Measurements from ENCODE around the gene UBL3. TPM values are rescaled to one million over a fixed set of nuclear protein-coding genes. Genes with fewer than 3 reads are reported as not detected.

Gene UBL3
- polyA plus RNA-seq, 1 of the 3 experiments (the other 2 are of a cell fraction), result 5.8 TPM

DNA sequence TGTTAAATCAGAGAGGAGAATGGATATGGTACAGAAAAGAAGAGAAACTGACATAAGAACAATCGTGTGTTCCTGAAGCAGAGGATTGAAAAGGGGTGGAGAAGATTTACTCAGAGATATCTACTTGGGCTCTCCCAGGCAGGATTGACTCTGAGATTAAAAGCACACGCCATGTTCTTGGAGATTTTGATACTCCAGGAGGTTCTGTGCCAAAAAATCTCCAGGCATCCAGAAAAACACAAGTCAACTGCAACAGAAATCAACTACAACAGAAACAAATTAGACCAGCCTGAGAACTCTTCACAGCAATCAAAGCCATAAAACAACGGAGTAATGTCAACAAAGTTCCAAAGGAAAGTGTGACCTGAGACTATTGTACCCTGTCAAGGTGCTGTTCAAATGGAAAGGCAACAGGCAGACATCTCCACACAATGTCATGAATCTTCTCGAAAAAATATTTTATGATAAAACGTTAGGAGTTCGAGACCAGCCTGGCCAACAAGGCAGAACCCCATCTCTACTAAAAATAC lies 104.2 kb downstream of the UBL3 start (continued):
- TF ChIP-seq NRF1 (IDR thresholded peaks at IDR 0.05; ENCODE audit: low read depth, low read length) (no peak), MEF2A (IDR thresholded peaks at IDR 0.05; ENCODE audit: borderline replicate concordance, low read depth) (no peak), RXRA (IDR thresholded peaks at IDR 0.05; ENCODE audit: borderline replicate concordance, low read depth) (no peak), EP300 (IDR thresholded peaks at IDR 0.05; ENCODE audit: borderline replicate concordance in 1 of 2, low read depth in 1 of 2, low read length in 1 of 2) (no peak), RAD21 (IDR thresholded peaks at IDR 0.05; ENCODE audit: low read length) (no peak)

GRCh38 chr13:29745704-29746103 lies 104.7 kb downstream of the UBL3 start:
- Histone ChIP-seq H3K9me2 (no peaks in the 10 kb centered on the region), H3K4me2 (no peak overlapping the region), H3K4me1 (ENCODE audit: control insufficient read depth in 1 of 2, insufficient read depth in 2 of 2, low read depth in 1 of 2, low read length in 1 of 2) (peaks cover 0 to 16% of the 10 kb centered on the region in 2 experiments; a peak in 2 of 4 replicates), H3K4me3 (ENCODE audit: low read depth in 2 of 2, low read length in 1 of 2) (no peak overlapping the region), H3K27ac (ENCODE audit: low read depth in 2 of 2, low read length in 1 of 2) (no peak overlapping the region), H3K9me3 (no peaks in the 10 kb centered on the region), H3K9ac (no peak overlapping the region), H3F3A (replicated peaks; ENCODE audit: insufficient read depth) (no peaks in the 10 kb centered on the region), H3K36me3 (replicated peaks in 1 of 2; ENCODE audit: control insufficient read depth in 1 of 2, insufficient read depth in 2 of 2, low read length in 1 of 2) (no peaks in the 10 kb centered on the region), H3K79me2 (ENCODE audit: insufficient read depth) (no peaks in the 10 kb centered on the region), H4K20me1 (ENCODE audit: insufficient read depth) (no peaks in the 10 kb centered on the region), H3K27me3 (ENCODE audit: insufficient read depth) (no peaks in the 10 kb centered on the region; the same call in 1 of the 2 replicates), H2AFZ (ENCODE audit: low read depth) (no peak overlapping the region)
- ChIA-PET POLR2A (no interaction called here), CTCF (no interaction called here)
- DNase-seq, result no peak
- TF ChIP-seq EZH2phosphoT487 (IDR thresholded peaks at IDR 0.05; ENCODE audit: borderline replicate concordance, low read depth), result no peak
- no peak for TF ChIP-seq FOXJ3 (CRISPR knock-in tag; IDR thresholded peaks at IDR 0.05)
- 89% methylated on average over 6 of the region's 6 CpGs for WGBS (ENCODE audit: low lambda C conversion rate)

DNA sequence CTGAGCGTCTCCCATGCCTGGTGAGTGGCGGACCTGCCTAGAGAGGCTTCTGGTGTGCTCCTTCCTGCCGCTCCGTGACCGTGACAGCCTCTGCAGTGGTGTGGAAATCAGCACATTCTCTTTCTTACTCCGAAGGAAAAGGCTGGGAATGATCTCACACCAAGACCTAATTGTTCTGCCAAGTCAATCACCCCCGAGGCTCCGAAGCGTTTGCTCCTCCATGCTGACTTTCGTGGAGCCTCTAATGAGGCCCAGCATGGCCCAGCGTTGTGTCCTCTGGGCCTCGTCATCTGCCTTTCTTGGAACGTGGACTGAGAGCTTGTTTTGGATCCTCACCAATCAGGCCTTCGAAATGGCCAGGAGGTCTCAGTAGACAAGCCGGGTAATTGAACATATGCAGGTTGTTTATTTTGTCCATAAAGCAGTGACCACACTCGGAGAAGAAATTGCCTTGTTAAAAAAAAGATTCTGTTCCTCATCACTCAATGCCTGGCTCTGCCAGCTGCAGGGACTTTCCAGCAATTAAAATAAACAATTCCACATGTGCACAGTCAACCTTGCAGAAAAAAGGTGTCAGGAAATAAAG lies 107.1 kb downstream of the UBL3 start:
- ChIA-PET POLR2A (interaction anchor here (1.1 kb wide), 1 partner anchor 147 kb away, joined by 3 read pairs; the partner anchor contains the start of gene SLC7A1), CTCF (interaction anchor here (1.1 to 4.8 kb wide), 4 partner anchors 12 to 235 kb away, joined by 3 to 18 read pairs (median 5); no protein-coding TSS in a partner anchor)
- Histone ChIP-seq H4K20me1 (ENCODE audit: insufficient read depth) (no peaks in the 10 kb centered on the region), H3K4me3 (ENCODE audit: low read depth in 2 of 2, low read length in 1 of 2) (no peak overlapping the region), H3K9me2 (no peaks in the 10 kb centered on the region), H3F3A (replicated peaks; ENCODE audit: insufficient read depth) (no peaks in the 10 kb centered on the region), H3K79me2 (ENCODE audit: insufficient read depth) (no peaks in the 10 kb centered on the region), H3K9me3 (no peaks in the 10 kb centered on the region), H3K4me1 (ENCODE audit: control insufficient read depth in 1 of 2, insufficient read depth in 2 of 2, low read depth in 1 of 2, low read length in 1 of 2) (peaks cover 0 to 16% of the 10 kb centered on the region in 2 experiments; a peak in 2 of 4 replicates), H3K27ac (ENCODE audit: low read depth in 2 of 2, low read length in 1 of 2) (peak overlapping the region in 1 of 2 experiments; percentile 86; a peak in 2 of 4 replicates), H3K4me2 (no peak overlapping the region), H3K36me3 (replicated peaks in 1 of 2; ENCODE audit: control insufficient read depth in 1 of 2, insufficient read depth in 2 of 2, low read length in 1 of 2) (no peaks in the 10 kb centered on the region), H2AFZ (ENCODE audit: low read depth) (no peak overlapping the region), H3K27me3 (ENCODE audit: insufficient read depth) (no peaks in the 10 kb centered on the region; the same call in 1 of the 2 replicates), H3K9ac (no peak overlapping the region)
- WGBS (ENCODE audit: low lambda C conversion rate), result 47% methylated on average over 12 of the region's 16 CpGs
- TF ChIP-seq EZH2phosphoT487 (IDR thresholded peaks at IDR 0.05; ENCODE audit: borderline replicate concordance, low read depth), result no peak
- TF ChIP-seq, protein P1, sequence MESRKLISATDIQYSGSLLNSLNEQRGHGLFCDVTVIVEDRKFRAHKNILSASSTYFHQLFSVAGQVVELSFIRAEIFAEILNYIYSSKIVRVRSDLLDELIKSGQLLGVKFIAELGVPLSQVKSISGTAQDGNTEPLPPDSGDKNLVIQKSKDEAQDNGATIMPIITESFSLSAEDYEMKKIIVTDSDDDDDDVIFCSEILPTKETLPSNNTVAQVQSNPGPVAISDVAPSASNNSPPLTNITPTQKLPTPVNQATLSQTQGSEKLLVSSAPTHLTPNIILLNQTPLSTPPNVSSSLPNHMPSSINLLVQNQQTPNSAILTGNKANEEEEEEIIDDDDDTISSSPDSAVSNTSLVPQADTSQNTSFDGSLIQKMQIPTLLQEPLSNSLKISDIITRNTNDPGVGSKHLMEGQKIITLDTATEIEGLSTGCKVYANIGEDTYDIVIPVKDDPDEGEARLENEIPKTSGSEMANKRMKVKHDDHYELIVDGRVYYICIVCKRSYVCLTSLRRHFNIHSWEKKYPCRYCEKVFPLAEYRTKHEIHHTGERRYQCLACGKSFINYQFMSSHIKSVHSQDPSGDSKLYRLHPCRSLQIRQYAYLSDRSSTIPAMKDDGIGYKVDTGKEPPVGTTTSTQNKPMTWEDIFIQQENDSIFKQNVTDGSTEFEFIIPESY (IDR thresholded peaks at IDR 0.05; ENCODE audit: borderline replicate concordance, low read depth), result no peak
- TF ChIP-seq RAD21 (IDR thresholded peaks at IDR 0.05; ENCODE audit: low read length), result no peak
- no peak for TF ChIP-seq FOSL2 (IDR thresholded peaks at IDR 0.05; ENCODE audit: borderline replicate concordance, low read depth)
- TF ChIP-seq, protein P2, sequence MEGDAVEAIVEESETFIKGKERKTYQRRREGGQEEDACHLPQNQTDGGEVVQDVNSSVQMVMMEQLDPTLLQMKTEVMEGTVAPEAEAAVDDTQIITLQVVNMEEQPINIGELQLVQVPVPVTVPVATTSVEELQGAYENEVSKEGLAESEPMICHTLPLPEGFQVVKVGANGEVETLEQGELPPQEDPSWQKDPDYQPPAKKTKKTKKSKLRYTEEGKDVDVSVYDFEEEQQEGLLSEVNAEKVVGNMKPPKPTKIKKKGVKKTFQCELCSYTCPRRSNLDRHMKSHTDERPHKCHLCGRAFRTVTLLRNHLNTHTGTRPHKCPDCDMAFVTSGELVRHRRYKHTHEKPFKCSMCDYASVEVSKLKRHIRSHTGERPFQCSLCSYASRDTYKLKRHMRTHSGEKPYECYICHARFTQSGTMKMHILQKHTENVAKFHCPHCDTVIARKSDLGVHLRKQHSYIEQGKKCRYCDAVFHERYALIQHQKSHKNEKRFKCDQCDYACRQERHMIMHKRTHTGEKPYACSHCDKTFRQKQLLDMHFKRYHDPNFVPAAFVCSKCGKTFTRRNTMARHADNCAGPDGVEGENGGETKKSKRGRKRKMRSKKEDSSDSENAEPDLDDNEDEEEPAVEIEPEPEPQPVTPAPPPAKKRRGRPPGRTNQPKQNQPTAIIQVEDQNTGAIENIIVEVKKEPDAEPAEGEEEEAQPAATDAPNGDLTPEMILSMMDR (IDR thresholded peaks at IDR 0.05), result no peak
- TF ChIP-seq JUND (IDR thresholded peaks at IDR 0.05), result no peak
- peak; percentile 79 for TF ChIP-seq TCF12 (IDR thresholded peaks at IDR 0.05)
- peak; percentile 16; the same call in 1 of the 2 replicates for TF ChIP-seq GATA2 (CRISPR knock-in tag; IDR thresholded peaks at IDR 0.05)
- TF ChIP-seq POLR2AphosphoS5 (IDR thresholded peaks at IDR 0.05; ENCODE audit: low read depth, low read length), result no peak
- TF ChIP-seq TAF1 (IDR thresholded peaks at IDR 0.05; ENCODE audit: borderline replicate concordance, low read depth, low read length), result no peak
- TF ChIP-seq EP300 (IDR thresholded peaks at IDR 0.05; ENCODE audit: borderline replicate concordance in 1 of 2, low read depth in 1 of 2, low read length in 1 of 2), result peak in 1 of 2 experiments; percentile 52; a peak in 1 of 4 replicates
- TF ChIP-seq, protein P3, sequence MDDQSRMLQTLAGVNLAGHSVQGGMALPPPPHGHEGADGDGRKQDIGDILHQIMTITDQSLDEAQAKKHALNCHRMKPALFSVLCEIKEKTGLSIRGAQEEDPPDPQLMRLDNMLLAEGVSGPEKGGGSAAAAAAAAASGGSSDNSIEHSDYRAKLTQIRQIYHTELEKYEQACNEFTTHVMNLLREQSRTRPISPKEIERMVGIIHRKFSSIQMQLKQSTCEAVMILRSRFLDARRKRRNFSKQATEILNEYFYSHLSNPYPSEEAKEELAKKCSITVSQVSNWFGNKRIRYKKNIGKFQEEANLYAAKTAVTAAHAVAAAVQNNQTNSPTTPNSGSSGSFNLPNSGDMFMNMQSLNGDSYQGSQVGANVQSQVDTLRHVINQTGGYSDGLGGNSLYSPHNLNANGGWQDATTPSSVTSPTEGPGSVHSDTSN (IDR thresholded peaks at IDR 0.05), result 0 out of 2 replicates have a peak, but pooled peaks have one; percentile 14
- no peak for TF ChIP-seq FOXM1 (IDR thresholded peaks at IDR 0.05; ENCODE audit: low read depth)
- DNase-seq, result peak; percentile 49

Data from SK-N-SH (cell line).